SK-N-SH (cell line): Measurements from ENCODE around the gene GART. TPM values are rescaled to one million over a fixed set of nuclear protein-coding genes. Genes with fewer than 3 reads are reported as not detected.

Experiments used
- ELF1 ChIP-seq: IDR thresholded peaks from 2 replicates; pipeline ENCODE4 v1.4.0; 2012
- FOSL2 ChIP-seq: IDR thresholded peaks from 2 replicates; pipeline ENCODE4 v1.4.0; 2012; ENCODE audit warnings: low read depth, mild to moderate bottlenecking, moderate library complexity, borderline replicate concordance
- GABPA ChIP-seq: IDR thresholded peaks from 2 replicates; pipeline ENCODE4 v1.4.0; 2012; ENCODE audit warnings: low read depth, mild to moderate bottlenecking
- NRF1 ChIP-seq: IDR thresholded peaks from 2 replicates; pipeline ENCODE4 v1.6.1; 2012; ENCODE audit warnings: low read depth, mild to moderate bottlenecking, low read length
- SMC3 ChIP-seq: IDR thresholded peaks from 2 replicates; pipeline ENCODE4 v1.6.1; 2012; ENCODE audit warnings: low read depth, low read length, improper control_type of control experiment
- YY1 ChIP-seq: IDR thresholded peaks from 2 replicates; pipeline ENCODE4 v1.4.0; 2012; ENCODE audit warnings: low read depth, mild to moderate bottlenecking
- polyA plus RNA-seq, 3 experiments: library from polyadenylated mRNA; depleted of rRNA; stranded (reverse); fragments of >200 nt; gene quantifications; 2 replicates each; pipeline ENCODE4 v1.2.3, GENCODE V29; 2012
- TF ChIP-seq, protein P1 (sequence below): IDR thresholded peaks from 2 replicates; pipeline ENCODE4 v1.6.1; 2012; ENCODE audit warnings: mild to moderate bottlenecking, low read depth, low read length, moderate library complexity
- TF ChIP-seq, protein P2 (sequence below): IDR thresholded peaks from 2 replicates; pipeline ENCODE4 v1.4.0; 2012; ENCODE audit warnings: low read depth
- TF ChIP-seq, protein P3 (sequence below): fragments of 150-350 bp; IDR thresholded peaks from 2 replicates; pipeline ENCODE4 v1.6.1; 2016; ENCODE audit warnings: mild to moderate bottlenecking, low read depth, low read length
- TF ChIP-seq, protein P4 (sequence below): IDR thresholded peaks from 2 replicates; pipeline ENCODE4; 2012
- TF ChIP-seq, protein P5 (sequence below): fragments of 200-600 bp; sonication (generic); IDR thresholded peaks from 2 replicates; pipeline ENCODE4 v1.6.1; 2017; ENCODE audit warnings: antibody characterized with exemption, mild to moderate bottlenecking, moderate library complexity

Gene GART
- polyA plus RNA-seq, 1 of the 3 experiments (the other 2 are of a cell fraction): 17.3 TPM

GRCh38 chr21:33479679-33480480 is 62.0 kb downstream of the GART start, which contains the start of gene TMEM50B (continued):
- TF ChIP-seq NRF1: peak; percentile 51
- no peak for TF ChIP-seq SMC3
- TF ChIP-seq ELF1: 0 out of 2 replicates have a peak, but pooled peaks have one; percentile 22
- TF ChIP-seq FOSL2: no peak
- TF ChIP-seq, protein P1, sequence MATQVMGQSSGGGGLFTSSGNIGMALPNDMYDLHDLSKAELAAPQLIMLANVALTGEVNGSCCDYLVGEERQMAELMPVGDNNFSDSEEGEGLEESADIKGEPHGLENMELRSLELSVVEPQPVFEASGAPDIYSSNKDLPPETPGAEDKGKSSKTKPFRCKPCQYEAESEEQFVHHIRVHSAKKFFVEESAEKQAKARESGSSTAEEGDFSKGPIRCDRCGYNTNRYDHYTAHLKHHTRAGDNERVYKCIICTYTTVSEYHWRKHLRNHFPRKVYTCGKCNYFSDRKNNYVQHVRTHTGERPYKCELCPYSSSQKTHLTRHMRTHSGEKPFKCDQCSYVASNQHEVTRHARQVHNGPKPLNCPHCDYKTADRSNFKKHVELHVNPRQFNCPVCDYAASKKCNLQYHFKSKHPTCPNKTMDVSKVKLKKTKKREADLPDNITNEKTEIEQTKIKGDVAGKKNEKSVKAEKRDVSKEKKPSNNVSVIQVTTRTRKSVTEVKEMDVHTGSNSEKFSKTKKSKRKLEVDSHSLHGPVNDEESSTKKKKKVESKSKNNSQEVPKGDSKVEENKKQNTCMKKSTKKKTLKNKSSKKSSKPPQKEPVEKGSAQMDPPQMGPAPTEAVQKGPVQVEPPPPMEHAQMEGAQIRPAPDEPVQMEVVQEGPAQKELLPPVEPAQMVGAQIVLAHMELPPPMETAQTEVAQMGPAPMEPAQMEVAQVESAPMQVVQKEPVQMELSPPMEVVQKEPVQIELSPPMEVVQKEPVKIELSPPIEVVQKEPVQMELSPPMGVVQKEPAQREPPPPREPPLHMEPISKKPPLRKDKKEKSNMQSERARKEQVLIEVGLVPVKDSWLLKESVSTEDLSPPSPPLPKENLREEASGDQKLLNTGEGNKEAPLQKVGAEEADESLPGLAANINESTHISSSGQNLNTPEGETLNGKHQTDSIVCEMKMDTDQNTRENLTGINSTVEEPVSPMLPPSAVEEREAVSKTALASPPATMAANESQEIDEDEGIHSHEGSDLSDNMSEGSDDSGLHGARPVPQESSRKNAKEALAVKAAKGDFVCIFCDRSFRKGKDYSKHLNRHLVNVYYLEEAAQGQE: peak; percentile 55; the same call in 1 of the 2 replicates
- TF ChIP-seq, protein P2, sequence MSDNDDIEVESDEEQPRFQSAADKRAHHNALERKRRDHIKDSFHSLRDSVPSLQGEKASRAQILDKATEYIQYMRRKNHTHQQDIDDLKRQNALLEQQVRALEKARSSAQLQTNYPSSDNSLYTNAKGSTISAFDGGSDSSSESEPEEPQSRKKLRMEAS: peak; percentile 6; the same call in 1 of the 2 replicates
- TF ChIP-seq YY1: peak; percentile 59
- TF ChIP-seq, protein P3, sequence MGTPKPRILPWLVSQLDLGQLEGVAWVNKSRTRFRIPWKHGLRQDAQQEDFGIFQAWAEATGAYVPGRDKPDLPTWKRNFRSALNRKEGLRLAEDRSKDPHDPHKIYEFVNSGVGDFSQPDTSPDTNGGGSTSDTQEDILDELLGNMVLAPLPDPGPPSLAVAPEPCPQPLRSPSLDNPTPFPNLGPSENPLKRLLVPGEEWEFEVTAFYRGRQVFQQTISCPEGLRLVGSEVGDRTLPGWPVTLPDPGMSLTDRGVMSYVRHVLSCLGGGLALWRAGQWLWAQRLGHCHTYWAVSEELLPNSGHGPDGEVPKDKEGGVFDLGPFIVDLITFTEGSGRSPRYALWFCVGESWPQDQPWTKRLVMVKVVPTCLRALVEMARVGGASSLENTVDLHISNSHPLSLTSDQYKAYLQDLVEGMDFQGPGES: no peak
- TF ChIP-seq GABPA: no peak; the same call in 1 of the 2 replicates
- TF ChIP-seq, protein P4, sequence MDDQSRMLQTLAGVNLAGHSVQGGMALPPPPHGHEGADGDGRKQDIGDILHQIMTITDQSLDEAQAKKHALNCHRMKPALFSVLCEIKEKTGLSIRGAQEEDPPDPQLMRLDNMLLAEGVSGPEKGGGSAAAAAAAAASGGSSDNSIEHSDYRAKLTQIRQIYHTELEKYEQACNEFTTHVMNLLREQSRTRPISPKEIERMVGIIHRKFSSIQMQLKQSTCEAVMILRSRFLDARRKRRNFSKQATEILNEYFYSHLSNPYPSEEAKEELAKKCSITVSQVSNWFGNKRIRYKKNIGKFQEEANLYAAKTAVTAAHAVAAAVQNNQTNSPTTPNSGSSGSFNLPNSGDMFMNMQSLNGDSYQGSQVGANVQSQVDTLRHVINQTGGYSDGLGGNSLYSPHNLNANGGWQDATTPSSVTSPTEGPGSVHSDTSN: no peak
- TF ChIP-seq, protein P5, sequence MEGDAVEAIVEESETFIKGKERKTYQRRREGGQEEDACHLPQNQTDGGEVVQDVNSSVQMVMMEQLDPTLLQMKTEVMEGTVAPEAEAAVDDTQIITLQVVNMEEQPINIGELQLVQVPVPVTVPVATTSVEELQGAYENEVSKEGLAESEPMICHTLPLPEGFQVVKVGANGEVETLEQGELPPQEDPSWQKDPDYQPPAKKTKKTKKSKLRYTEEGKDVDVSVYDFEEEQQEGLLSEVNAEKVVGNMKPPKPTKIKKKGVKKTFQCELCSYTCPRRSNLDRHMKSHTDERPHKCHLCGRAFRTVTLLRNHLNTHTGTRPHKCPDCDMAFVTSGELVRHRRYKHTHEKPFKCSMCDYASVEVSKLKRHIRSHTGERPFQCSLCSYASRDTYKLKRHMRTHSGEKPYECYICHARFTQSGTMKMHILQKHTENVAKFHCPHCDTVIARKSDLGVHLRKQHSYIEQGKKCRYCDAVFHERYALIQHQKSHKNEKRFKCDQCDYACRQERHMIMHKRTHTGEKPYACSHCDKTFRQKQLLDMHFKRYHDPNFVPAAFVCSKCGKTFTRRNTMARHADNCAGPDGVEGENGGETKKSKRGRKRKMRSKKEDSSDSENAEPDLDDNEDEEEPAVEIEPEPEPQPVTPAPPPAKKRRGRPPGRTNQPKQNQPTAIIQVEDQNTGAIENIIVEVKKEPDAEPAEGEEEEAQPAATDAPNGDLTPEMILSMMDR: peak; percentile 53
